Body of pancreas (tissue), 4 donors: ENCODE measurements around the gene TPST1.

Source experiments
- CTCF ChIP-seq, 7 experiments: fragments of 450-650 bp in 4 of 7; fragments of 200-600 bp in 3 of 7; sonication (generic) in 3 of 7; IDR thresholded peaks; one replicate each; pipeline ENCODE4 v1.5.1; 2016 to 2019; ENCODE audit warnings: antibody characterized with exemption in 7 of 7
- POLR2A ChIP-seq, 3 donors: fragments of 450-650 bp; IDR thresholded peaks; one replicate each; pipeline ENCODE4 v1.6.1; 2016; ENCODE audit warnings: antibody characterized with exemption in 3 of 3, mild to moderate bottlenecking in 2 of 3

- TF ChIP-seq CTCF (IDR thresholded peaks at IDR 0.05) = no peak
- no peak for TF ChIP-seq POLR2A (IDR thresholded peaks at IDR 0.05)
Measured at GRCh38 chr7:66206119-66206933, 1.2 kb downstream of the TPST1 start.
